Left renal pelvis (tissue), 4 donors: Measurements from ENCODE around the gene SLC38A3. TPM values are rescaled to one million over a fixed set of nuclear protein-coding genes. Genes with fewer than 3 reads are reported as not detected.
A peak's percentile ranks its signal among the peaks of the same experiment; 100 is the strongest.

Experiments used
- DNase-seq, 4 donors: peaks; one replicate each; pipeline ENCODE4 v3.0.0-alpha.2; 2013; ENCODE audit warnings: low read depth in 4 of 4, low spot score in 3 of 4
- polyA plus RNA-seq, 4 donors: library from polyadenylated mRNA; unstranded; fragments of 120-200 nt; gene quantifications; one replicate each; pipeline ENCODE4 v1.2.1, GENCODE V29; 2013; ENCODE audit not compliant: insufficient read length in 4 of 4

The SLC38A3 gene
- 1 to 10 TPM; 3.2 to 7.1 (median 6.1) TPM for polyA plus RNA-seq

- no peak for DNase-seq
Measured at GRCh38 chr3:50204804-50205412, at the start of gene SLC38A3. TSS of gene SLC38A3 (plus strand) at chr3:50205271. CDS start at chr3:50214200, 8,929 bp downstream.

GRCh38 chr3:50155491-50155878 is 49.6 kb upstream of the SLC38A3 start:
- no peak for DNase-seq

GRCh38 chr3:50155891-50156290 is 49.2 kb upstream of the SLC38A3 start:
- no peak for DNase-seq

- no peak for DNase-seq
Measured at GRCh38 chr3:50156549-50157493, 48.2 kb upstream of the SLC38A3 start.

DNA sequence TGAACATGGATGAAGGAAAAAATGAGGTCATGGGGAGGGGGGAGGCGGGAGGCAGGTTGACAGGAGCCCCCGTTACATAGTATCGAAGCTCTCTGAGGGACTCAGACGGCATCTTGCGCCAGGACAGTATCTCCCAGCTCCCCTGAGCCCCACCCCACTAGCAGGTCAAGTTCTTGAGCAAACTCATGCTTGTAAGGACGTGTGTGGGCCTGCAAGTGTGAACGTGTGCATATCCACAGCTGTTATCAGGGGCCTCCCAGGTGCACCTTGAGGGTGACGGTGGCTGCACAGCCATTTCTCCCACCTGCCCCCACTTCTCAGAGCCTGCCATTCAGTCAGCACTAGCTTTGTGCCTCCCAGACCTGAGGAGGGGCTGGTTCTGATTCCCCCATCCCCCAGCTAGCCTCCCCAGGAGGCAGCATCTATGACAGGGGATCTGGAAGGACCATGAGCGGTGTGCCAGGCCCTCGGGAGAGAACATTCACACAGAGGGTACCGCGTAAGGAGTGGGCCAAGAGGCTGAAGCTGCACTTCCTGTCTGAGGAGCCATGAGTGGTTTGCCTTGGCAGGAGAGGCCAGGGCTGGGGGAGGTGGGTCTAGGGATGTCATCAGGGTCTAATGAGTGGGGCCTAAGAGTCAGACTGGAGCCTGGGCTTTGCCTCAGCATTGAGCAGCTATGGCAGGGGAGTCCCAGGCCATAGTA is 47.1 kb upstream of the SLC38A3 start:
- no peak for DNase-seq

- no peak for DNase-seq
Measured at GRCh38 chr3:50158530-50159146, 46.4 kb upstream of the SLC38A3 start.

DNA sequence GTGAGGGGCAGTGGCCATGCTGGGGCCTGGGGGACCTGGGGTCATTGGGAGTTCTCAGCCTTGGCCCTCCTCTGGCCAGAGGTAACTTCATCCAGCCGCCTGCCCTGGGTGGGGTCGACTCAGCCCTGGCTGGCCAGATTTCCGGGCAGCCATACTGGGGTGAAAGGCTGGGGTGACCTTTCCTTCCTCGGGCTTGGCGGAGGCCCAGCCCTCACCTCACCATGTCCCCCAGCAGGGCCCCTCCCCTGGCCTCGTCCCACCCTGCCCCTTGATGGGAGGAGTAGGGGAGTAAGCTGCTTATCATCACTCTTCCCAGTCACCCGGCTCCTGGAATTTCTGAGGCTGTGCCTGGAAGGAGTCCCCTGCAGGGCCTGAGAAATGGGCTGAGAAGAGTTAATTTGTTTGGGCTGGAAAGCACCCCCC is 44.5 kb upstream of the SLC38A3 start:
- no peak for DNase-seq

- DNase-seq: no peak
Measured at GRCh38 chr3:50161320-50161719, 43.8 kb upstream of the SLC38A3 start.

GRCh38 chr3:50162034-50162883 is 42.8 kb upstream of the SLC38A3 start:
- DNase-seq: no peak

DNA sequence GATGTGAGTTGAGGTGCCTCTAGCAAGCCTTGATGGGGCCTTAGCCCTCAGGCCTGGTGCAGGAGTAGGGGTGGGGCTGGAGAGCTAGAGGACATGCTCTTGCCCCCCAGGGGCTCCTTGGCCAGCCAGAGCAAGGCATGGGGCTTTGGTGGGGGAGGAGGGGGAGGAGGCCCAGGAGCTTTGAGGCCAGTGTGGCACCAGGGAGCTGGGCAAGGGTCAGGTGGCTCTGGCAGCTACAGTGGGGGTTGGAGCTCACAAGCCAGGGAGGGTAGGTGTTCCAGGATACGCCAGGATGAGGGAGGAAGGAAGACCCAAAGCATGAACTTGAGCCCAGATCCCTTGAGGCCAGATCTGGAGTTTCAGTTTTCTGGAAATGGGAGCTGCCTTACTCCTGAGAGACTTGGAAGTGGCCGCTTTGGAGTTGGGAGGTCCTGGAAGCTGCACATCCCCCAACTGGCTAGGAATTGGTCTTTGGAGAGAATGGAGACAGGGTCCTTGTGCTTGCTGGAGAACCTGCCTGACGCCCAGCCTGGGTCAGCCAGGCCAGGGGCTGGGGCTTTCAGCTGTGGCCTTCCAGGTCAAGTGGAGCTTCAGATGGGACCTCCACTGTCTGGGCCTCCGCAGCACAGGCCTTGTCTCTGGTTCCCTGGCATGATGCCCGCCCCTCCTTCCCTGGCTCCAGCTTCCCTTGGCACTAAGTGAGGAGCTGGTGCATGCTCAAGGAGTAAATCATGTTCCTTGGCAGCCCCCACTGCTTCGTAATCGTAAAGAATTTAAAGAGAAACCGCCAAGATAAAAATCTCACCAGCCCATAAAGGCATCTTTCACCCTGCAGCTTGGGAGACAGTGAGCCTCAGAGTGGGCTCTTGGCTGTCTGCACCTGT is 41.3 kb upstream of the SLC38A3 start:
- DNase-seq: no peak

DNA sequence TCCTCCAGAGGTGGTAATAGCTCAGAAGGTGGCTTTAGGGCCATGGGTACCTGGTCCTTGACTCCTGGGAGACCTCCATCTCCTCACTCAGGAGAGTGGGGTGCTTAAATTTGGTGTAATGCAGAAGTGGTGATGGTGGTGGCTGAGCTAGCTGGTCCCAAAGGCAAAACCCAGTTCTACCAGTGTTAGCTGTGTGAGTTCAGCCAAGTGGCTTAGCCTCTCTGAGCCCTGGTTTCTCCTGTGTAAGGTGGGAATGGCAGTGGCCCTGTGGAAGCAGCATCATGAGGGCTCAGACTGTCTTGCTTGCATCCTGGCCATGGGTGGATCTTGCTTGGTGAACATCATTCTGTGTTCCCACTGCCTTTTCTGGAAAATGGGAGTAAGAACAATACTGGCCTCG is 40.6 kb upstream of the SLC38A3 start:
- no peak for DNase-seq

- DNase-seq: no peak
Measured at GRCh38 chr3:50164984-50165909, 39.8 kb upstream of the SLC38A3 start.

DNA sequence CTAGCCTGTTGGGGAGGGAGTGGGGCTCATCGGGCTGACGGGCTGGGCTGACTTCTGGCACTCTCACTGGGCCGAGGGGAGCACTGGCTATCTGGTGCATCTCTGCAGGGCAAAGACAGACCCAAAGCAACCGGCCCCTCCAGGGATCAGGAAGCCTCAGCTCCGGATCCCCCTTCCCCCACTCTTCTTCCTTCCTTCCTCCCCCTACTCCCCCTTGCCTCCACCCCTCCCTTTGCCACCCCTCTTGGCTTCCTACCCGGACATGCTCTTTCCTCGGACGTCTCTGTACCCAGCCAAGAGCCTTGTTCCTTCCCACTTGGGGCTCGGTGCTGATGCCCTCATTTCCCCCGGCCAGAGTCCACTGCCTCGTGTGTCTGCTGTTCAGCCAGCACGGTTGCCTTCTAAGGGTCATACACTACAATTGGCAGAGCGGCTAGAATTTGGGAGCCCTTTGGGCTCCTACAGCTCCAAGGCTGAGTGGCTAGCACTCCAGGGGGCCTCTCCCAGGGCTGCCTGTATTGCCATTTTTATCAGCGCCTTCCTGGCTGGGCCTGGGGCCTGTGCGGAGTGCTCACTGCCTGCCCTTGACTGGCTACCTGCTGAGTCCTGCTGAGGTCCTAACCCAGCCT is 39.0 kb upstream of the SLC38A3 start:
- DNase-seq: no peak

- DNase-seq: peak in 1 of 4 donors; percentile 86
Measured at GRCh38 chr3:50166620-50167019, 38.5 kb upstream of the SLC38A3 start.

DNA sequence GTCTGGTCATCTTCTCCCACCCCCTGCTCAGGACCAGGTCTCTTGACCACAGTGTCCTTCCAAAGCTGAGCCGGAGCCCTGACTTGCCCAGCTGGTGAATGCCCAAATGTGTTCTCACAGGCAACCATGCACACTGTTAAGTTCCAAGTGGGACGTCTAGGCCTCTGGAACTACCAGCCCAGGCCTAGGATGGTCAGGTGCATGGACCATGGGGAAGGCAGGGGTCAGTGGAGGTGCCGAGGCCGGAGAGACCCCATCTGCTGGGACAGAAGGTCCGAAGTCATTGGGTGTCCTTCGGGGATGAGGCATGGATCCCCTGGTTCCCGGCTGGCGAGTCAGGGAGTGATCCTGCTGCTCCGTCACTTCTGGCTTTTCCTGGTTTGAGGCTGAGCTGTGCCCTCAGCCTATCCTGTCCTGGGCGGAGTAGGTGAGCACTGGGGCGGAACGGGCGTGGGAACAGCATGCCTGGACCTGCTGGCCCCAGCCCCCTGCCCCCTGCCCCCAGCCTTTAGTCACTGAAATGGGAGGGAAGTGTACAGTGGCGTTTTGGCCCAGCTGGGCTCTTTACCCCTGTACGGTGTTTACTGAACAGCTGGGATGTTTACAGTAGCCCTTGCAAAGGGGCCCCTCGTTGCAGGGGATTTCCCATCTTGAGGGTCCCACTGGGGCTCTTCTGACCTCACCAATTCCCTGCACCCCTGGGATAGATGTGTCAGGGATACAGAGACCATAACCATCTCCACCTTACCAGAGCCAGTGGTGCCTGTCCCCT is 37.8 kb upstream of the SLC38A3 start:
- DNase-seq: no peak

DNA sequence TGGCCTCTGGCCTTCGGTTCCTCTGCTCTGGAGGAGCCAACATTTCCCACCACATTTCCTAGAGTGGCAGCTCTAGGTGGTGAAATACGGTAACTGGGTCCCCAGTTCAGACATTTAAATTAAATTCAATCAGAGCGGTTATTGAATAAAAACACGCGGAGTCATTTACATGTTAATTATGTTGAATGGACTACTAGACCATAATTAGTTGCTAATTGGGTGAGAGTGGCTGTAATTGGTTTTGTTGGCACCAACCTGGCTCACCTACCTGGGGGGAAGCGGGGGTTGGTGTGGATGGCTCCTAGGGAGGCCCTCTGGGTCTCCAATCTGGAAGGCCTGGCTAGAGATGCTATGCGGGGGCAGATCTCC is 37.2 kb upstream of the SLC38A3 start:
- no peak for DNase-seq

GRCh38 chr3:50168388-50168787 is 36.7 kb upstream of the SLC38A3 start:
- no peak for DNase-seq
